Activated T-helper 9 cell treated with anti-CD3 and anti-CD28 coated beads, Interleukin-2, amount 50 U/mL, for 16 hours (primary cell): Measurements from ENCODE around the gene COPS9.

ENCODE experiments used
- DNase-seq: peaks from one replicate; pipeline ENCODE4 v3.0.0-alpha.2; 2020; ENCODE audit warnings: low read depth

COPS9 gene

DNA sequence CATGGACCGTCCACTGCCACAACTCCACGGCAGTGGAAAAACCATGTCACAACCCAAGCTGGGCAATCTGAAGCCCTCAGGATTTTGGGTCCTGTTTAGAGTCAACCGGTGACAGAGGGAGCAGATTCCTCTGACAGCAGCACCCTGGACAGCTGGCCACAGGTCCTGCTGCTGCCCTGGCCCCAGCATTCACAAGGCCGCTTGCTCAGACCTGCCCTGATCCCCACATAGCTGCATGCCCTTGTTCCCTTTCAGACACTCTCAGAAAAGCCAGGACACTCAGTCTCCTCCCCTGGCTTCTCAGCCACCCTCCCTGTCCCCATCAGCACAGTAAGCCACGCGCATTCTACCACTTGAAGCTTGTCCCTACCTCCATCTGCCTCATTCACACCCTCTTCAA is 1.6 kb downstream of the COPS9 start:
- DNase-seq, result no peak

DNA sequence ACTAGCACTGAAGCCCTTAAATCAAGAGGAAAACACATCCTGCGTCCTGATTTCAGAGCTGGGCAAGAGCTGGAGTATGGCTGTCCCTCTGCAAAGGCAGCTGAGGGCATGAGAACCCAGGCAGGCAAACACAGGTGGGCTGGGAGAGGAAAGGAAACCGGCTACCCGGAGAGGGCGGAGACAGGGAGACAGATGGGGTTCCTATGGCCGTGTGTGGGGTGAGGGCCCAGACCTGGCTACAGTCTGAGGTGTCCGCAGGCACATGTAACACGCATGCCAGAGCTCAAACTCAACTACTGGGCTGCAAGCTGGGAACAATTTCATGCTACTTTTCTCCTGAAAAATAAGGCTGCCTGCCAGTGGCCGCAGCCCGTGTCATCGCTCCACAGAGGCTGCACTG is 2.7 kb downstream of the COPS9 start:
- no peak for DNase-seq

DNA sequence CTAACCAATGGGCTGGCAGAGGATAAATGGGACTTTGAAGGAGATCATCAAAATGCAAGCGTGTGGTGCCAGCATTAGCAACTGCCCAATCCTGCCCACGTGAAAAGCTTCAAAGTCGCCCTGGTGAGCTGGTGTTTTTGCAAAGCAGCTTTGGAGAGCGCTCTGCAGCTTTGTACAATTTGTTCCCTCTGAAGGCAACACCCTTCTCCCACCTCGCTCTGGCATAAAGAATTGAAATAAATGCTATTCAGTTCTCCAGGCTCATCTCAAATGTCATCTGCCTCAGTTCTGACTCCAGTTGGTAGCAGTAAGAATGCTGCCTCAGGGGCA is 3.5 kb downstream of the COPS9 start:
- no peak for DNase-seq

DNA sequence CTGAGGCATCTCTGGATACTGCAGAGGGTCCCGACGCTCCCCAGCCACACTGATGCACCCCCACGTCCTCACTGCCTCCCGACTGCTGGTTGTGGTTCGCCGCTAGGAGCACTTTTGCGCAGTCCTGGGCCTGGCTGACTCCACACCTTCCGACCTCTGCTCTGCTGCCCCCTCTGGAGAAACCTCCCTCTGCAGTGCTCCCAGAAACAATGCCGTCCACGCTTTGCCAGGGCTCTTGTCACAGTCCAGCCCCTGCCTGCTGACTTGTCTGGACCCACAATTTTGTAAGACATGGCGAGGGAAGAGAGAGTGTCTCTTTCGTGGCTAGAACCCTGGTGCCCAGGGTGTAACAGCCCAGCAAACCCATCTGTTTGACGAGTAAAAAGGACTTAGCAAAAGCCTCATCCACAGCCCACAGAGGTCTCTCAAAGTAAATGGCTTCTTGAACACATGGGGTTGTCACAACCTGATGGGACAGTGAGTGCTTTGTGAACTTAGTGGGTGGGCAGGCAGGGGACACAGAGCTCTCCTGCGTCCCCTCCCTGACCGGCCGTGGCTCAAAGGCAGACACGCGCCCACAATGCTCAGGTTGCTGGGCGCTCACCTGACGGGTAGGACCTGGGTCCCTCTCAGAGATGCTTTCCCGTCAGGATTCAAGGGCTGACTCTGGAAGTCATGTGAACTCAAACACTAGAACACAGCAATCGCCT is 4.0 kb downstream of the COPS9 start:
- DNase-seq, result no peak

DNA sequence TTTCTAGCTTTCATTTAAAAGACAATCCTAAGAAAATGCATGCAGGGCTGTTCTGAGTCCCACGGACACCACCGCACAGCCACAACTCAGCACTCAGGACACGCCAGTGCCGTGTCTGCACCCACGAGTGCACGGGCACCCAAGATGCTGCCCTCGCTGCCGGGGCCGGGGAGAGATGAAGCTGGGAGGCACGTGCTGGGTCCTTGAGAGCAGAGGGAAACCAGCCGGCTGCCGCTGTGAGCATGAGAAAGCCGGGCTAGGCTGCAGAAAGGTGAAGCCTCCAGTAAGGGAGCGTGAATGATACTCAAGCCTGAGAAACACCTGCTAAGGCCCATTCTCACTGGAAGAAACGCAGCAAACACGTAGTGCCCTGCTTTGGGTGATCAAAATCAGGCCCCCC is 4.8 kb downstream of the COPS9 start:
- DNase-seq, result no peak

DNA sequence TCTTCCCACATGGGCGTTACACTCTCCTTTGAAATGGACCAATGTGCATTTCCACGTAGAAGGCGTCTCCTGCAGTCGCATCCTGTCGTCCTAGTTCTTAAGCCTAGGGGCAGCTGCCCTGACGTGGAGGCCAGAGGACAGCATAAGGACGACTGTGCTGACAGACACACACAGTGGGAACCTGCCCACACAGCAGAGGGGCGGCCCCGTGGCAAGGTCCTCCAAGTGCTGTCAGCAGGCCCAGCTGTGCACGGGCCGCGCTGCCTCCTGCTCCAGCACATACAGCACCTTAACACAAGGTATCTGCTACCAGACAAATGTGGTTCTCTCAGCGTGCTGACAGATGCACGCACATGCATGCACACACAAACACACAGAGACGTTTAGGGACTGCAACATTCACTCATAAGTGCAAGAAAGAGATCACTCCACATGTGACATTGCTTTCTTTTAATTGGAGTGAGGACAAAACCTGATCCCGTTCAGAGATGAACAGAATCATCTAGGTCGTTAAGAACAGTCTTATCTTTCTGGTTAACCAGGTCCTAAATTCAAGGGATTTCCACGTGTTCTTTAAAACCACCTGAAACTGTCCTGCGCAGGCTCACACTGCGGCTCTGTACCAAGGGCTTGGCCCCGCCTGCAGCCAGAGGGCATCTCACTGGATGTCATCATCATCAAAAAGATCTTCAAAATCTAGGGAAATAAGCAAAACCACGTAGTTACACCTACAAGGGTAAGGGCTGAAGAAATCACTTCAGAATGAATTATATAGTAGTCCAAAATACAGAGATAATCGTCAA is 5.5 kb downstream of the COPS9 start:
- DNase-seq, result no peak

DNA sequence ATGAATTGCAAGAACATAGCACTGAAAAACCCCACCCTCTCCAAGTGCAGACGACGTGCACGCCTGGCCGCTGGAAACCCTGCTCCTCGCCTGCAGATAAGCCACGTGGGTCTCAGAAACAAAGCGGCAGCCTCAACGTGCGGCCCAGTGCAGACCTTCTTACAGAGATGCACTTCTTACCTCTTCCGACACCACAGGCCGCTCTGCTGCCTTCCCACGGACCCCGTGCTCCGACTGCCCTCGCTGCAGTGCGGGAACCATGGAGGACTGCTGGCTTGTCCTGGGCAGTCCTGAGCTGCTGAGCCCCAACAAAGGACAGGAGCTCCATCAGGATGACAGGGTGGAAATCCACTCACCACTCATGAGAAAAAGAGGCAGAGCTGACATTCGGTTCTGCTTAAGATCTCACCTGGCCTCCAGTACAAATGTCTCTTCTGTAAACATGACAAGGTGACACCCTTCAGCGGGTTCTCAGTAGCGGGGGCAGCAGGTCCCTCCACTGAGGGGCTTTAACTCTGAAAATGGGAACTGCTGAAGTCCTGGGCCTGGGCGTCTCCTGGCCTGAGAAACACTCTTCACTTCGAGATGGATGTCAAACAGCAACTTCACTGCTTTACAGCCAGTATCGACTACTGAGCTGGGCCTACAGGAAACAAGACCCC is 6.2 kb downstream of the COPS9 start:
- no peak for DNase-seq

DNA sequence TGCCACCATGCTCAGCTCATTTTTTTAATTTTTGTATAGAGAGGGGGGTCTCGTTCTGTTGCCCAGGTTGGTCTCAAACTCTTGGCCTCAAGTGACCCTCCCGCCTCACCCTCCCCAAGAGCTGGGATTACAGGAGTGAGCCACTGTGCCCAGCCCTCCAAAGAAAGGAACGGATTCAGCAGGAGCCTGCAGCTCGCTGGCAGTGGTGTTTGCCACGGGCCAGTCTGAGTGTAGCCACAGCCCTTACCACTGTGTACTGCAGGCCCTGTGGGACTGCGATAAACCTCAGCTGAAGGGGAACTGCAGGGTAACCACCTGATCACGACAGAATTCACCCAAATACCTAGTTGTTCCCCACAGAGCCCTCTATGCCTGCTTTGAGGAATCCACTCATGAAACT is 6.8 kb downstream of the COPS9 start:
- DNase-seq, result no peak

DNA sequence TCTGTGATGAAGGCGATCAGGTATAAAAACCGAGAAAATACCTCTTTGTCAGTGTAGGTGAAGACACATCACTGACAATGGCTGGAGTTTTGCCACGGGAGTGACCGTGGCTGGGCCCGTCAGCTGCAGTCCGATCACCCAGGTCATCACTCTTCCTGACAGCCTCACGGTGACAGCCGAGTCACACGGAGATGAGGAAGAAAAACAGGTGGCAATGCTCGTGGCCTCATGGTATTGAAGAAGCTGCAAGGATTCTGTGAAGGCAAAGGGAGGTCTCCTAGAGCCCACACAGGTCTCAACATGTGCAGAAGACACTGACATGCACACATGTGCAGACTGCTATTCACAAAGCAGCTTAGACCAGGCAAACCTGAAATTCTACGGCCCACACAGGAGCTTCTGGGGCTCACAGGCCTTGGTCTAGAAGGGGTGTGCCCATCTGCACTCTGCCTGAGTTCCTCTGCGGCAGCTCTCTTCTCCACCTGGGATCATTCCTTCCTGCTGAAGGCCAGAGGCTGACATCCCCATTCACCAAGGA is 7.4 kb downstream of the COPS9 start:
- DNase-seq, result no peak

DNA sequence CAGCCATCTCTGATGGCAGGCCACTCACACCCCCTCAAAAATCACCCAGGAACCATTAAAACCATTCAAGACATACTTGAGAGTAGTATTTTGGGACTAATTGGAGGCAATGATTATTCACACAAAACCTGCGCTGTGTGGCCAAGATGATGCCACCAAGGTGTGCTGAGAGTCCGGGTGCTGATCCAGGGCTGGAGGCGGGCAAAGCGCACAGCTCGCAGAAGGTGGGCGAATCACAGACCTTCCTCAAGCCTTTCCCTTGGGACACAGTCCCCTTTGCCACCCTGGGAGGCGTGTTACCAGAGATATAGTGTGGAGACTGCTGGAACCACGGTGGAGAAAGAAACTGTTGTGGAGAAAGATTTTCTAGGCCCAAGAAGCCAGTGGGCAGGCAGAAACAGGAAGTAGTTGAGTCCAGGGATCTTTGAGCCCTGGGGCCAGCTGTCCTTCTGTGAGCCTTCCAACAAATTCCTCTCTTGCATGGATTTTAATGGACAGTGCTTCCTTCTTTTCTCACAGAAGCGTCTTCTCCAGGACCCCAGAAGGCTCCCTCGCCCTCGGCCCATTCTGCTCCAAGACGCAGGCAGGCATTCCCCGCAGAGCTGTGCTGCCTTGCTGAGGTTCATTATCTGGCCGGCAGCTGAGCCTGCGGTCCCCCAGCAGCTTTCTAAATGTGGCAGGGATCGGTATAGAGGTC is 8.0 kb downstream of the COPS9 start:
- DNase-seq, result no peak

DNA sequence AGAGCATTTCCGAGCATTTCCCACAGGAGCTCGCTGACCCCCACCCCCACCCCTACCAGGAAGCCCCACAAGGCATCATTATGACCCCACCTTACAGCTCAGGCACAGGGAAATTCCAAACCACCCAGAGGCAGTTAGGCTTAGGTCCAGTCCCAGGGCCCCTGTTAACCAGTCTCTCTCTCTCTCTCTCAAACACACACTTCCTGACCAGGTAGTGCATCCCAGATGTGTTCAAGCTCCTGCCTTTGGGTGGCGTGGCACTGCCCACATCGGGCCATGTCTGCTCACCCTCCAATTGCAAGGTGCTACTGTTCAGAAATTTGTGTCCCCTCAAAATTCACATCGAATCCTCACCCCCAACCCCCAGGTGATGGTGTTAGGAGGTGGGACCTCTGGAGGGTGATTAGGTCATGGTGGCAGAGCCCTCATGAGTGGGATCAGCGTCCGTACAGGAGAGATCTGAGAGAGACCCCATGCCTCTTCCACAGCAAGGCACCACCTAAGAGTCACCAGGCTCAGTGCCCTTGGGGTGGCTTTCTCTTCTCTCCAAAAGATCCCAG is 8.8 kb downstream of the COPS9 start:
- DNase-seq, result no peak

DNA sequence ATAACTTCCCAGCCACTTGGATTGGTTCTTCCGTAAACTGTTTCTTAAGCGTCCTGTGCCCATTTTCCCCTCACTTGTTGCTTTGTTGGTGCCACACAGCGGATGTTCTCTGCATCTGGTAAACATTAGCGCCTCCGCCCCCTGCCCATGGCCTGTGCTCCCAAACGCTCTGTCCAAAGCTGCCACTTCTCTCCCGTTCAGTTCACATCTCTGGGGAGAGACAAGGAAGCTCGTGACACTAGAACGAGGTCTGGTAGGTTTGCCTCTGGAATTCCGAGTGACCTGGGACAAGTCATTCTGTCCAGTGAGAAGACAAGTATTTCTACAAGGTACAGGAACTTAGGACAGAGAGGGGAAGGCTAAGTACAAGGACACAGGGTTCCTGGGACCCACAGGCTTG is 9.4 kb downstream of the COPS9 start:
- DNase-seq, result no peak

DNA sequence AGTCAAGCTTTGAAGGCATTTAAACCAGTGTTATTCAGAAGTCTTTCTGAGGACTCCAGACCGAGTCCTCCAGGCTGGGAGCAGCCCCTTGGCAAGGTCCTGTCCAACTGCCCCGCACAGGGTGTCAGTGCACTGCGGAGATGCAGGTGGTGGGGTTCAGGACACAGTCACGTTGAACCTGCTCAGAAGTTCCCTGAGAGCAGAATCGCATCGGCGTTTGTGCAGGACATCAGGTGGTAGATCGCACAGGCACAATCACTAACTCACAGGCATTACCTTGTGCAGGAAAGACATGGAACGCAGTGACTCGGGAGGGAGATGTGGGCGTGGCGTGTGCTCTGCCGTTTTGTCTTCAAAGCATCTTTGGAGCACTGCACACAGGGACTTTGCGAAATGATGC is 10.4 kb downstream of the COPS9 start:
- DNase-seq, result no peak

DNA sequence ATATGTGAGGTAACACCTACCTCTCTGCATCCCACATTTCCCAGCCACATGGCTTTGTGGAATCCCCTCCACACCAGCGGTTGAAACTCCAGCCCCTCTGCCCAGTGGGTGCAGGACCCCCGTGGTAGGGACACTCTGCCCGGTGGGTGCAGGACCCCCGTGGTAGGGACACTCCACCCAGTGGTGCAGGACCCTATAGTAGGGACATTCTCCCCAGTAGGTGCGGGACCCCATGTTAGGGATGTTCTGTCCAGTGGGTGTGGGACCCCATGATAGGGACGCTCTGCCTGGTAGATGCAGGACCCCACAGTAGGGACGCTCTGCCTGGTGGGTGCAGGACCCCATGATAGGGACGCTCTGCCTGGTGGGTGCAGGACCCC is 11.5 kb downstream of the COPS9 start:
- DNase-seq, result no peak

DNA sequence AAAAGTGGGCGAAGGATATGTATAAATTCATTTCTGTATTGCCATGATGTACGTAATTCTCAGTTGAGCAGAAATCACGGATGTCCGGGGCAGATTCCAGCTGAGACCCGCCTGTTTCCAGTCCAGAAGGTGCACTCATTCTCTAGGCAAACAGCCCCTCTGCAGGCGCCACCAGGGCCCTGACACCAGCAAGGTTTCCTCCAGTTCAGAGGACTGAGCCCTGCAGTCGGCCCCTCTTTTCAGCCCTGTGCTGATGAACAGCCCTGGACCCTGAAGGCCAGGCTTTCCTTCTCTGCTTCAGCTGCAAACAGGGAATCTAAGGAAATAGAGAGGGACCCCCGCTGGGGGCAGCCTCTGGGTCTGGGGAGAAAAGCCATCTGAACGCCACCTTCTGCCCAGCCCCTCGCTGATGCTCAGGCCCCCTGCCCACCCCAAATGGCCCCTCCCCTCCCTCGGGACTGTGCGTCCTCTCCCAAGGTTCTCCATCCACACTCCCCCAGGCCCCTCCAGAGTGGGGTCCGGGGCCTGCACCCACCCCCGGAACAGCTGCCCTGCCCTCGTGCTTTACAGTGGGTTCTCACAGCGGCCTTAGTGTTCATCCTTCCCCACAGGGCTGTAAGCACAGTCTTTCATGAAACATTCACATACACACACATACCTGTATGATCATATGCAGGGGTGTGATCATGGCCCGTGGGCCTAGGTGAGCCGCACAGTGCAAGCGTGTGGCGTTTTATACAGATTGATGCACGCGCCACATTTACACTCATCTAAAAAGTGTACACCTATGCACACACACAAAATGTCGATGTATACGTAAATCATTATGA is 12.1 kb downstream of the COPS9 start:
- no peak for DNase-seq

DNA sequence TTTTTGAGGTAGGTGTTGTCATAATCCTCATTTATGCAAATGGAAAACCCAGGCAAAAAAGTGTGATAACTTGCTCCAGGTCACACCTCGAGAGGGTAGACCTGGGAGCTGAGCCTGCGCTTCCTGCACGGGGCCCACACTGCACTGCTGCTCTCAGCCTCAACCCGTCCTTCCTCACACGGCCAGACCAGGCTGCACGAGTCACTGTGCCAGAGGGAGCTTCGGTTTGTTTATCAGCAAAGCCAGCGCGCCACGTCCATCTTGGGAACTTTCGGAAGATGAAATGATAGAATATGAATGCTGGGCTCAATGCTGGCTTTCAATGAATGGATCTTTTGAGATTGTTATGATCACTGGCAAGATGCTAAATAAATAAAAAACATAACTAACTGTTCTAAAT is 14.4 kb downstream of the COPS9 start:
- DNase-seq, result no peak

DNA sequence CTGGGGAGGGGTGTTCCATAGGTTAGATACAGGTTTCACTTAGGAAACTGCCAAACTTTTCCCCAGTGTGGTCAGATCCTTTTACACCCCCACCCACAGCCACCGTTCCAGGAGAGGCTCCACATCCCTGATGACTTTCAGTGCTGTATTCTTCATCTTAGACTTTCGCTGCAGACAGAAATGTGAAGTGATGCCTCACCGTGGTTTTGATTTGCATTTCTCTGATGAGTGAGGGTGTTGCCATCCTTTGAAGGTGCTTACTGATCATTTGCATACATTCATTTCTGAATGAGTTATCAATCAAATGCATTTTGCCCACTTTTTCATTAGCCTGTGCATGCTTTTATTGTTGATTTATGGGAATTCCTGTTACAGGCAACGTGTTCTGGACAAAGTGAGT is 14.9 kb downstream of the COPS9 start:
- DNase-seq, result no peak

DNA sequence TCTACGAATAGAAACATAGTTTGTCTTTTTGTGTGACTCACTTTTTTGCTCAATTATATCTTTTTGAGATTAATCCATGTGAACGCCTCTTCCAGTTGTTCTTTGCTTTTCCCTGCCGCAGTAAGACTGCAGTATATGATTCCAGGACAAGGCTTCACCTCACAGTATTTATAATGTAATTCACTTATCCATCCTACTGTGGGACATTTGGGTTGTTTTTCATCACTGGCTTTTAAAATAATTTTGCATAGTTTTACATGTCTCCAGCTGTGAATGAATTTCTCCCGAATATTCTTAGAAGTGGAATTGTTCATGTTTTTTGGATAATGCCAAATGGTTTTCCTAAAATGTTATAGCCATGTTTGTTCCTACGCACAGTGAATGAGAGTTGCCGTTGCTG is 21.9 kb downstream of the COPS9 start:
- DNase-seq, result no peak

DNA sequence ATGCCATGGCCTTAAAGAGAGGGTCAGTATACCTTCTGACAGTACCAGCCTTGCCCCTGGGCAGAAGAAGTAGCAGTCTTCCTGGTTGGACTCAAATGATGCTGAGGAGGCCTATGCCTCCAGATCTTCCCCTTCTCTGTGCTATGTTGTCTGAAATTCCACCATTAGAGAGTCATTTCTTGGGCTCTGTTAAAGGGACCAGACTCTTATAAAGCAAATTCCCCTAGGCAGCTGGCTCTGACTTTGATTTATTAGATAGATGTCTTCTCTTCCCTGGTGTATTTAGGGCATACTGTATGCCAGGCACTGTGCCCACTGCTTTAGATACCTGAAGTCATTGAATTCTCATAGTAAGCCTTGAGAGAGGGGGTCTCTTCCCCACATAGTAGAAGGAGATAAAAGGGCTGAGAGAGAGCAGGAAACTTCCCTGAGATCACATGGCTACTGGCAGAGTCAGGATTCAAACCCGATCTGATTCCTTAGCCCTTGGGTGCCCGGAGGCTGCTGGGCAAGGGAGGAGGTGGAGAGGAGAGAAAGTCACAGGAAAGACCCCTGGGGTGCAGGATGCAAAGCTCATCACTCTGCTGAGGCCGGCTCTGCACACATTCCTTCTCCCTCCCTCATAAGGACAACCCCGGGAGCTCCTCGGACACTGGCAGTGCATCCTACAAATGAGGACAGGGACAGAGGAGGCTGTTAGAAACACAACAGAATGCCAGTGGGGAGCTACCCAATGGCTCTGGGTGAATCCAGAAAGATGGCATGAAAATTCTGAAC is 23.0 kb downstream of the COPS9 start:
- no peak for DNase-seq

DNA sequence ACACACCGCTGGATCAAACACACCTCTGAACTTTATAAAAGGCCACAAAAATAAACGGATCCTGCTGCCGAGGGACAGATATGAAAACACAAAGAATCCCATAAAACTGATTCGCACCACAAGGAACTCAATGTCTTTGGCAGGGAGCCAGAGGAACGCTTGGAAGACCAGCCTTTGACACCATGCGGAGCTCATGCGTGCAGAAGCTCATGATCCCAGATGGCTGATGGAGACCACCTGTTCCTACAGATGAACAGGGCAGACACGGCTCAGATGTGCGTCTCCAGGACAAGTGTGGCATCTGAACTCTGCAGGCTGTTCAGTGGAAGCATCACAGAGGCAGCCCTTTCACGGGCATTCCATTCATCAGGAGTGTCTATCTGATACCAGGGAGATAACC is 24.9 kb downstream of the COPS9 start:
- DNase-seq, result no peak

DNA sequence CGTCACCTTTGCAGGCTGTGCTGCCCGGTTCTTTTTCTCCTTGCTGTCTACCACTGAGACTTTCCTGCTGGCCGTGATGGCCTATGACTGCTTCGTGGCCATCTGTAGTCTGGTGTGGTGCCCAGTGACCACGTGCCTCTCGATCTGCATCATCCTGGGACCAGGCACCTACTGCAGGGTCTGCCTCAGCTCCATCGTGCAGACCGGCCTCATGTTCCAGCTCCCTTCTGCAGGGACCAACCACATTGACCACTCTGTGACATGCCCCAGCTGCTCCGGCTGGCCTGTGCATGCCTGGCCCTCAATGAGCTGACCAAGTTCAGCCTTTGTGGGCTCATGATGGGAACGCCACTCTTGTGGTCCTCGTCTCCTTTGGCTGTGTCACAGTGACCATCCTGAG is 26.7 kb downstream of the COPS9 start:
- no peak for DNase-seq
